WERI-Rb-1 (cell line): Measurements from ENCODE around the gene HOXB3.

Experiments
- DNase-seq: peaks from one replicate; pipeline ENCODE4 v3.0.0-alpha.2; 2020
- H3K27ac ChIP-seq: fragments of 250-450 bp; sonication (Bioruptor Pico); 2 replicates; pipeline ENCODE4 v1.5.1; 2020; ENCODE audit warnings: mild to moderate bottlenecking, moderate library complexity
- H3K27me3 ChIP-seq: fragments of 250-450 bp; sonication (Bioruptor Pico); 2 replicates; pipeline ENCODE4 v1.5.1; 2021; ENCODE audit warnings: mild to moderate bottlenecking, low read depth, moderate library complexity; ENCODE audit not compliant: insufficient read depth, severe bottlenecking
- H3K36me3 ChIP-seq: fragments of 250-450 bp; sonication (Bioruptor Pico); 2 replicates; pipeline ENCODE4 v1.5.1; 2020; ENCODE audit warnings: mild to moderate bottlenecking, moderate library complexity
- H3K4me3 ChIP-seq: 2 replicates; pipeline ENCODE4 v1.5.1; 2011; ENCODE audit warnings: low read depth, mild to moderate bottlenecking, control low read depth, low read length
- H3K9me3 ChIP-seq: fragments of 250-450 bp; sonication (Bioruptor Pico); 2 replicates; pipeline ENCODE4 v1.5.1; 2021; ENCODE audit warnings: mild to moderate bottlenecking, moderate library complexity; ENCODE audit not compliant: severe bottlenecking
- CTCF ChIP-seq: IDR thresholded peaks from 2 replicates; pipeline ENCODE4 v1.5.1; 2011; ENCODE audit warnings: low read depth, mild to moderate bottlenecking, control low read depth, inconsistent platforms, low read length

Gene HOXB3

GRCh38 chr17:48499735-48500434 lies 90.2 kb downstream of the HOXB3 start:
- TF ChIP-seq CTCF, result no peak
- Histone ChIP-seq H3K4me3 (no peak overlapping the region), H3K27ac (no peak overlapping the region), H3K9me3 (no peaks in the 10 kb centered on the region), H3K36me3 (no peaks in the 10 kb centered on the region), H3K27me3 (peaks cover 57% of the 10 kb centered on the region)
- no peak for DNase-seq

DNA sequence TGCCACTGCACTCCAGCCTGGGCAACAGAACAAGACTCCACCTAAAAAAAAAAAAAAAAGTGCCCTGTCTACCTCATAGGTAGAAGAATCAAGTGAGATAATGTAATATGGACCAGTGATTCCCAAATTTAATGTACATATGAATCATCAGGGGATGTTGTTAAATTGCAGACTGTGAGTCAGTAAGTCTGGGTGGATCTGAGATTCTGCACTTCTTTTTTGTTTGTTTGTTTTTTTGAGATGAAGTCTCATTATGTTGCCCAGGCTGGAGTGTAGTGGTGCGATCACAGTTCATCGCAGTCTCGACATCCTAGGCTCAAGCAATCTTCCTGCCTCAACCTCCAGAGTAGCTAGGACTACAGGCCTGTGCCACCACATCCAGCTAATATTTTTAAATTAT lies 90.8 kb downstream of the HOXB3 start:
- H3K9me3 ChIP-seq, result no peaks in the 10 kb centered on the region
- H3K4me3 ChIP-seq, result no peak overlapping the region
- no peak overlapping the region for H3K27ac ChIP-seq
- no peaks in the 10 kb centered on the region for H3K36me3 ChIP-seq
- no peak for TF ChIP-seq CTCF
- DNase-seq, result no peak
- peaks cover 58% of the 10 kb centered on the region for H3K27me3 ChIP-seq
